Measurements from ENCODE around the gene BRD7. TPM values are rescaled to one million over a fixed set of nuclear protein-coding genes. Genes with fewer than 3 reads are reported as not detected.

The BRD7 gene
- total RNA-seq, 1 donor from 2014 or later: 32.4 TPM

GRCh38 chr16:50318796-50319578 lies 49.8 kb downstream of the BRD7 start:
- no peak for DNase-seq

GRCh38 chr16:50316848-50317630 lies 51.7 kb downstream of the BRD7 start:
- no peak for DNase-seq

- DNase-seq: no peak
Measured at GRCh38 chr16:50316102-50316847, 52.5 kb downstream of the BRD7 start.

GRCh38 chr16:50315346-50315997 lies 53.3 kb downstream of the BRD7 start:
- DNase-seq: no peak

GRCh38 chr16:50314665-50315064 lies 54.1 kb downstream of the BRD7 start:
- no peak for DNase-seq

GRCh38 chr16:50313596-50314478 lies 55.0 kb downstream of the BRD7 start:
- peak; percentile 37 for DNase-seq

- DNase-seq: no peak
Measured at GRCh38 chr16:50311891-50312501, 56.8 kb downstream of the BRD7 start.

- DNase-seq: no peak
Measured at GRCh38 chr16:50311134-50311528, 57.7 kb downstream of the BRD7 start.

- no peak for DNase-seq
Measured at GRCh38 chr16:50310308-50311133, 58.3 kb downstream of the BRD7 start.

GRCh38 chr16:50309527-50310307 lies 59.1 kb downstream of the BRD7 start:
- DNase-seq: no peak

GRCh38 chr16:50309156-50309526 lies 59.6 kb downstream of the BRD7 start:
- no peak for DNase-seq

- no peak for DNase-seq
Measured at GRCh38 chr16:50308237-50308965, 60.4 kb downstream of the BRD7 start.

GRCh38 chr16:50306287-50306686 lies 62.5 kb downstream of the BRD7 start:
- no peak for DNase-seq

GRCh38 chr16:50305441-50306061 lies 63.2 kb downstream of the BRD7 start:
- no peak for DNase-seq

GRCh38 chr16:50304467-50305440 lies 64.0 kb downstream of the BRD7 start:
- DNase-seq: no peak

GRCh38 chr16:50303605-50304466 lies 65.0 kb downstream of the BRD7 start:
- DNase-seq: no peak

All from occipital lobe (tissue), 2 donors.